GM12801 (cell line): ENCODE results near the gene POLD1.

Experiments
- CTCF ChIP-seq: IDR thresholded peaks from one replicate; pipeline ENCODE4 v1.5.1; 2011; ENCODE audit warnings: control low read depth; ENCODE audit not compliant: insufficient read length; ENCODE audit errors: extremely low read depth

Gene POLD1

DNA sequence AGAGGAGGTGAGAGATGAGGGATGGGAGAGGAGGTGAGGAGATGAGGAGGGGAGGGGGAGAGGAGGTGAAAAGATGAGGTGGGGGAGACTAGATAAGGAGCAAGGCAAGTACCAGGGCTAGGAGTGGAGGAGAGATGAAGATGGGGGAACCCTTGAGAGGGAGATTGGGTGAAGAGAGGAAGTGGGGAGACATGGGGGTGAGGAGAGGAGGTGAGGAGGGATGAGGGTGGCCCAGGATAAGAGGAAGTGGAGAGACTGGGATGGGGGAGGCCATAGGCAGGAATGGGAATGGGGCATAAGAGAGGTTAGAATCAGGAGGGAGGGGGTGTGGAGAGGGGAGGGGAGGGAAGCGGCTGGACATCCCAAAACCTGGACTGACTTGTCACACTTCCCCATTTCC, 75.5 kb downstream of the POLD1 start:
- TF ChIP-seq CTCF = no peak

GRCh38 chr19:50460161-50460765, 76.1 kb downstream of the POLD1 start:
- no peak for TF ChIP-seq CTCF

- peak; percentile 41 for TF ChIP-seq CTCF
Observed at GRCh38 chr19:50461066-50461875, 77.1 kb downstream of the POLD1 start.

DNA sequence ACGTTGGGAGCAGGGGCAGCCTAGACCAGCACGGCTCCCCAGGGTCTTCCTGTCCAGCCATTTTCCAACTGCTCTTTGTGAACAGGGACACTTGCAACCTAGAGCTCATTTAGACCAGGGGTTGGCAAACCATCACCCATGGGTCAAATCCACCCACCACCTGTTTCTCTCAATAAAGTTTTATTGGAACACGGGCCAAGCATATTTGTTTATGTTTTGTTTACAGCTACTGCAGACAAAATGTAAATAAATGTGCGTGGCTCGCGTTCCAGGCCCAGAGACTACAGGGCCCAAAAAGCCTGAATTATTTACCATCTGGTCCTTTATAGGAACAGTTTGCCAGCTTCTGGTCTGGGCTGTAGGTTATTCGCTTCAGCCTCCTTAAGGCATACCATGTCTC, 78.8 kb downstream of the POLD1 start:
- TF ChIP-seq CTCF = no peak

DNA sequence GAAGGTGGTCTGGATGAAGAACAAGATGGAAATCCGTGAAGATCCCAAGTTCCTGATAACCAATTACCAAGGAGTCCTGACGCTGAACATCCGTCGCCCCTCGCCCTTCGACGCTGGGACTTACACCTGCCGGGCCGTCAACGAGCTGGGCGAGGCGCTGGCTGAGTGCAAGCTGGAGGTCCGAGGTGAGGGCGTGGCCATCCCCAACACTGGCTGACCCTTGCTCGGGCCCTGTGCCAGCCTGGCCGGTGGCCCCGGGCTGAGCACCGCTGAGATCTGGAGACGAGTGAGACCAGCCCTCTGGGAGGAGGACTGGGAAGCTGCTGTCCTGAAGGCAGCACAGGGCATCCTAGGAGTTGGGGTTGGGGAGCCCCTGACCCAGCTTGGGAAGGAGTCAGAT, 80.2 kb downstream of the POLD1 start:
- no peak for TF ChIP-seq CTCF

DNA sequence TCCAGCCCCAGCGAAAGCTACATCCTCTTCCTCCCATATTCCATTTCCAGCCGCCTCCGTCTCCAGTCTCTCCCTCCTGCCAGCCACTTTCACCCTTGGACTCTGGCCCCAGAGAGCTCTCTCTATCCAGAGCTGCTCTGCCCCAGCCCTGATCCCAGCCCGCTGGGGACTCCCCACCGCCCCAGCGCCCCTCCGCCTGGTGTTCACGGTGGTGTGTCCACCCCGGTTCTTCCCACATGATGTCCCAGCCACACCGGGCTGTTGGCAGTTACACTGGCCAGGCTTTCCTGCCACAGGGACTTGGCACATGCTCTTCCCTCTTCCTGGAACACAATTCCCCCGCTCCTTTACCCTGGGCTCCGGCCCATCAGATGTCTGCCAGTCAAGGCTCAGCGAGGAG, 80.9 kb downstream of the POLD1 start:
- TF ChIP-seq CTCF = no peak

- no peak for TF ChIP-seq CTCF
Observed at GRCh38 chr19:50465986-50466705, 82.0 kb downstream of the POLD1 start.
